Tibial nerve (tissue), 4 donors: ENCODE results near the gene PLCB2.

Source experiments
- CTCF ChIP-seq, 5 experiments: fragments of 200-600 bp in 3 of 5; fragments of 450-650 bp in 2 of 5; sonication (generic) in 3 of 5; IDR thresholded peaks; one replicate each; pipeline ENCODE4 v1.5.1; 2016 to 2019; ENCODE audit warnings: antibody characterized with exemption in 5 of 5, mild to moderate bottlenecking in 3 of 5, moderate library complexity in 2 of 5
- EP300 ChIP-seq, 2 donors: sonication (generic); formaldehyde crosslinking; IDR thresholded peaks; one replicate each; pipeline ENCODE4 v1.6.1; 2017; ENCODE audit warnings: antibody characterized with exemption in 2 of 2, mild to moderate bottlenecking in 1 of 2

GRCh38 chr15:40332113-40332781 lies 24.5 kb upstream of the PLCB2 start:
- TF ChIP-seq CTCF (IDR thresholded peaks at IDR 0.05): no peak
- no peak for TF ChIP-seq EP300 (IDR thresholded peaks at IDR 0.05)
